Right atrium auricular region (tissue), 2 donors: ENCODE measurements around the gene TRPM5. TPM values are rescaled to one million over a fixed set of nuclear protein-coding genes. Genes with fewer than 3 reads are reported as not detected.
A peak's percentile ranks its signal among the peaks of the same experiment; 100 is the strongest.

ENCODE experiments used
- DNase-seq: peaks from one replicate; pipeline ENCODE4 v3.0.0-alpha.2; 2019; ENCODE audit warnings: low spot score
- H3K27ac ChIP-seq, 2 donors: fragments of 200-600 bp; sonication (generic); 1 replicate in 1 of 2; 2 replicates in 1 of 2; pipeline ENCODE4 v1.5.1; 2016 to 2019
- H3K27me3 ChIP-seq, 2 donors: fragments of 200-600 bp; sonication (generic); one replicate each; pipeline versions ENCODE4 v1.5.1 to v1.6.0; 2017 to 2019
- H3K36me3 ChIP-seq: fragments of 200-600 bp; sonication (generic); one replicate; pipeline ENCODE4 v1.5.1; 2016
- H3K4me1 ChIP-seq, 2 donors: fragments of 200-600 bp; sonication (generic); one replicate each; pipeline versions ENCODE4 v1.5.1 to v1.6.0; 2017 to 2019
- H3K4me3 ChIP-seq, 2 donors: fragments of 200-600 bp; sonication (generic); 1 replicate in 1 of 2; 2 replicates in 1 of 2; pipeline ENCODE4 v1.5.1; 2017 to 2019; ENCODE audit warnings: mild to moderate bottlenecking in 1 of 2, moderate library complexity in 1 of 2
- H3K9me3 ChIP-seq, 2 donors: fragments of 200-600 bp; sonication (generic); one replicate each; pipeline ENCODE4 v1.5.1; 2019
- CTCF ChIP-seq, 2 donors: fragments of 200-600 bp; sonication (generic); IDR thresholded peaks; one replicate each; pipeline ENCODE4 v1.5.1; 2019; ENCODE audit warnings: antibody characterized with exemption in 2 of 2
- total RNA-seq, 2 donors: library from RNA; depleted of rRNA; stranded (reverse); fragments of >200 nt; gene quantifications; one replicate each; pipeline ENCODE4 v1.1.0, GENCODE V29; 2016

The TRPM5 gene
- total RNA-seq, 2 donors from 2014 or later = not detected

GRCh38 chr11:2444821-2445745, 769 bp upstream of the TRPM5 start, which contains the start of gene KCNQ1:
Gene KCNQ1 (plus strand): TSS chr11:2445008. CDS start chr11:2445099, 91 bp downstream.
- H3K9me3 ChIP-seq = no peaks in the 10 kb centered on the region
- no peak for DNase-seq
- no peaks in the 10 kb centered on the region for H3K36me3 ChIP-seq
- H3K4me3 ChIP-seq = peak within 1 kb of the TSS; percentile 40 to 54
- peak within 1 kb of the TSS; percentile 25 to 62 for H3K27ac ChIP-seq
- no peaks in the 10 kb centered on the region for H3K27me3 ChIP-seq
- no peak for TF ChIP-seq CTCF (IDR thresholded peaks at IDR 0.05)
- H3K4me1 ChIP-seq = peaks cover 0 to 52% of the 10 kb centered on the region in 2 donors

DNA sequence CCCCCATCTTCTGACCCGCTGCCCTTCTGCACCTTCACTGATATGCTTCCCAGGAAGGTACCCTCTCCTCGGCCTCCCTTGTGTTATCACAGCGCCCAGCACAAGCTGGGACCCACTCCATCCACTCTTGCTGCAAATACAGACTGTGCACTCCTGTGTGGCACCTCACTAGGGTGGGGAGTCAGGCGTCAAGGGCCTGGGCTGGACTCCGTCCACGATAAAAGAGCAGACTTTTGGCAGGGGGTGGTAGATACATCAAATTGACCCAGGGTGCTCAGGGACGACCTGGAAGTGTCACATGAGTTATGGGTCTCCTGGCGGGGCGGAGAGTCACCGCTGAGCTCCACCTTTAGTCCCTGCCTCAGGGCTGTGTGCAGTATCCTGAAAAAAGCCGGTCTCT, 908 bp downstream of the TRPM5 start:
- TF ChIP-seq CTCF (IDR thresholded peaks at IDR 0.05) = no peak
- Histone ChIP-seq H3K36me3 (no peaks in the 10 kb centered on the region), H3K27me3 (no peaks in the 10 kb centered on the region), H3K9me3 (no peaks in the 10 kb centered on the region), H3K27ac (no peak overlapping the region), H3K4me1 (peaks cover 0 to 41% of the 10 kb centered on the region in 2 donors), H3K4me3 (no peak overlapping the region)
- no peak for DNase-seq

DNA sequence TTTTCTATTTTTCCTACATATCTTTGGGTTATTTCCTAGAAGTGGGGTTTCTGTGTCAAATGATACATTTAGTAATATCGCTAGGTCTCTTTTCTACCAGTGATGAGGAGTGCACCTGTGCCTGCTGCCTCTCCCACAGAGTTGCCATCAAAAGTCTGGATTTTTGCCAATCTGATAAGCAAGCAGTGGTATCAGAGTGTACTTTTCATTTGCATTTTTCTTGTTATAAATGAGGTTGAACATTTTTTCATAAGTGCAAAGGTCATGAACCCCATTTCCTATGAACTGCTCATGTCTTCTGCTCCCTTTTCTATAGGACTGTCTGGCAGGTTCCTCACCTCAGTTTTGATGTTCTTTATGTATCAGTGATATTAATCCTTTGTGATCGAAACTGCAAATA, 1.7 kb downstream of the TRPM5 start:
- Histone ChIP-seq H3K36me3 (no peaks in the 10 kb centered on the region), H3K27me3 (no peaks in the 10 kb centered on the region), H3K4me1 (peaks cover 0 to 33% of the 10 kb centered on the region in 2 donors), H3K27ac (no peak overlapping the region), H3K4me3 (no peak overlapping the region), H3K9me3 (no peaks in the 10 kb centered on the region)
- TF ChIP-seq CTCF (IDR thresholded peaks at IDR 0.05) = no peak
- DNase-seq = no peak

DNA sequence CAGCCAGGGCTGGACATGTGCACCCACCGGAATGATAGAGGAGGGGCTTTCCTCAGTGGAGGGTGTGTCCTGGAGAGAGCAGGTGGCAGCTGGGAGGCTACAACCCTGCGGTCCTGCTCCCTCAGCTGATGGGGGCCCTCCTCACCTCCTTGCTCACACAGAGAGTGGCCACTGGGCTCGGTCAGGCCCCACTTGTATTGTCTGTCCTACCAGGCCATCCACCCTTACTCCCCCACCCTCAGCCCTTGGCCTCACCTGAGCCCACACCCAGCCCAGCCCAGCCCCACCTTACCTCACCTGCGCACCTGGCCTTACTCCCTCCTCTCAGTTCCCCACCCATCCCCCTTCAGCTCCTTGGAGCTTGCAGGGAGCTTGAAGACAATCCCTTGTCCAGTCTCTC, 3.1 kb downstream of the TRPM5 start:
- Histone ChIP-seq H3K9me3 (no peaks in the 10 kb centered on the region), H3K4me1 (peaks cover 0 to 19% of the 10 kb centered on the region in 2 donors), H3K4me3 (no peak overlapping the region), H3K27ac (no peak overlapping the region), H3K36me3 (no peaks in the 10 kb centered on the region), H3K27me3 (no peaks in the 10 kb centered on the region)
- TF ChIP-seq CTCF (IDR thresholded peaks at IDR 0.05) = no peak
- no peak for DNase-seq

DNA sequence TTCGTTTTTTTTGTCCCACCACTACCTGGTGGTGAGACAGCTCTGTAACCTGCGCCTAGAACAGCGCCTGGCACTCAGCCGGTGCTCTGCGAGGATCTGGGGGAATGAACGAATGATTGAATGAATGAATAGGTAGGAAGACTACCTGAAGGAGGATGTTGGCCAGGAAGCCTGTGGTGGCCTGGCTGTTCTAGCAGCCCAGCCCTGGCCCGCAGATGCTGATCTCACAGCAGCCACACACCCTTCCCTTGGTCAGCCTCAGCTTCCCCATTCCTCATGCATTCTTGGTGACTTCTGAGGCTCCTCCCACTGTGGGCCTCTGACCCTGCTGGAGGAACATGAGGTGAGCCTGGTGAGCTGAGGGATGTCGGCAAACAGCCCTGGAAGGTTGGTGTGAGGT, 3.7 kb downstream of the TRPM5 start:
- no peaks in the 10 kb centered on the region for H3K9me3 ChIP-seq

More for the DNA sequence above, 3.7 kb downstream of the TRPM5 start:
- Histone ChIP-seq H3K27ac (no peak overlapping the region), H3K4me3 (no peak overlapping the region), H3K27me3 (no peaks in the 10 kb centered on the region), H3K4me1 (peaks cover 0 to 14% of the 10 kb centered on the region in 2 donors), H3K36me3 (no peaks in the 10 kb centered on the region)
- no peak for DNase-seq
- TF ChIP-seq CTCF (IDR thresholded peaks at IDR 0.05) = no peak
